Measurements from ENCODE around the gene PTH2. TPM values are rescaled to one million over a fixed set of nuclear protein-coding genes. Genes with fewer than 3 reads are reported as not detected.

PTH2 gene
- total and polyA plus RNA-seq, 2 of the 8 experiments (the other 6 are each of a cell fraction or from before 2014, with no cell fraction given), result not detected

GRCh38 chr19:49407079-49407478, 16.2 kb downstream of the PTH2 start:
- no peaks in the 10 kb centered on the region for H3K23me2 ChIP-seq (ENCODE audit: low read depth, low read length)
- H3K56ac ChIP-seq (replicated peaks; ENCODE audit: insufficient read length, low read depth, low read length), result no peak overlapping the region
- no peaks in the 10 kb centered on the region for H4K20me1 ChIP-seq (replicated peaks in 1 of 2; ENCODE audit: control insufficient read depth in 1 of 2, insufficient read depth in 2 of 2, low read length in 2 of 2)
- no peaks in the 10 kb centered on the region for H3K27me3 ChIP-seq (replicated peaks in 1 of 4; ENCODE audit: control insufficient read depth in 3 of 4, extremely low read depth in 1 of 4, insufficient read depth in 3 of 4, low read length in 3 of 4)
- H3K4me2 ChIP-seq (ENCODE audit: insufficient read depth in 1 of 2, low read depth in 2 of 2, low read length in 2 of 2), result no peak overlapping the region
- 0 out of 2 replicates have a peak overlapping the region, but pooled peaks have one; percentile 15 for H2BK20ac ChIP-seq (ENCODE audit: low read length)
- H3K9ac ChIP-seq (replicated peaks in 1 of 4; ENCODE audit: extremely low read depth in 1 of 4, low read depth in 3 of 4, low read length in 3 of 4), result no peak overlapping the region
- H3K4ac ChIP-seq (replicated peaks; ENCODE audit: insufficient read length, low read depth, low read length), result no peak overlapping the region
- no peak overlapping the region for H4K91ac ChIP-seq (replicated peaks; ENCODE audit: insufficient read length, low read length)
- no peaks in the 10 kb centered on the region for H3K9me3 ChIP-seq (ENCODE audit: insufficient read depth in 2 of 2, low read depth in 1 of 2, low read length in 1 of 2)
- H3K18ac ChIP-seq (ENCODE audit: extremely low read depth, low read length), result no peak overlapping the region
- ChIA-PET CTCF (ENCODE audit: partially characterized antibody) (interaction anchor here (1.1 to 2.3 kb wide), 8 partner anchors 9 to 26 kb away, joined by 3 to 24 read pairs (median 5); partner anchors contain the start of gene GFY), POLR2A (ENCODE audit: partially characterized antibody) (interaction anchor here (0.8 to 2.2 kb wide), 3 partner anchors 9 to 14 kb away, joined by 5 to 9 read pairs (median 8); no protein-coding TSS in a partner anchor)
- no peak for FAIRE-seq
- no peak overlapping the region for H2BK15ac ChIP-seq (ENCODE audit: low read length)
- no peak overlapping the region for H3K27ac ChIP-seq (ENCODE audit: low read depth, low read length)
- H3K79me1 ChIP-seq (ENCODE audit: low read depth, low read length), result no peaks in the 10 kb centered on the region
- no peak overlapping the region for H2BK120ac ChIP-seq (replicated peaks; ENCODE audit: low read depth, low read length)
- no peak overlapping the region for H2AK5ac ChIP-seq (ENCODE audit: low read depth, low read length)
- WGBS, 2 experiments (ENCODE audit: extremely low coverage in 1 of 2, insufficient coverage in 1 of 2, insufficient read length in 1 of 2, insufficient replicate concordance in 2 of 2, low coverage in 1 of 2, low lambda C conversion rate in 2 of 2, missing lambda C conversion rate in 1 of 2), result 91% methylated on average over 4 of the region's 7 CpGs; no CpG with 5 or more reads in 1 of the 2 experiments
- no peak overlapping the region for H2AFZ ChIP-seq (ENCODE audit: low read length)
- TF ChIP-seq JUND (IDR thresholded peaks at IDR 0.05; ENCODE audit: low read length) (no peak), SAP30 (IDR thresholded peaks at IDR 0.05; ENCODE audit: insufficient read depth, insufficient replicate concordance, low read length) (no peak), ATF3 (IDR thresholded peaks at IDR 0.05; ENCODE audit: insufficient read depth, low read depth, low read length) (no peak), POU5F1 (IDR thresholded peaks at IDR 0.05; ENCODE audit: low read depth, low read length) (no peak), EP300 (IDR thresholded peaks at IDR 0.05; ENCODE audit: borderline replicate concordance in 1 of 2, low read depth in 2 of 2, low read length in 2 of 2) (no peak), EGR1 (IDR thresholded peaks at IDR 0.05; ENCODE audit: borderline replicate concordance, low read depth, low read length) (no peak), CBX8 (IDR thresholded peaks at IDR 0.05; ENCODE audit: borderline replicate concordance, low read depth, low read length) (no peak), BACH1 (IDR thresholded peaks at IDR 0.05; ENCODE audit: low read length) (no peak), POLR2AphosphoS5 (IDR thresholded peaks at IDR 0.05; ENCODE audit: low read depth, low read length) (no peak), EZH2 (IDR thresholded peaks at IDR 0.05; ENCODE audit: low read depth, low read length, severe bottlenecking) (no peak), CBX5 (IDR thresholded peaks at IDR 0.05; ENCODE audit: low read depth, low read length) (no peak), YY1 (IDR thresholded peaks at IDR 0.05; ENCODE audit: low read depth, low read length) (no peak), SRF (IDR thresholded peaks at IDR 0.05; ENCODE audit: low read depth, low read length) (no peak), MAX (IDR thresholded peaks at IDR 0.05) (no peak)
- no peak overlapping the region for H3K23ac ChIP-seq (ENCODE audit: insufficient read length)
- no peaks in the 10 kb centered on the region for H3K79me2 ChIP-seq (ENCODE audit: control insufficient read depth in 1 of 2, insufficient read depth in 2 of 2, low read length in 2 of 2)
- H3K4me3 ChIP-seq (ENCODE audit: extremely low read depth in 1 of 4, insufficient read depth in 2 of 4, low read depth in 3 of 4, low read length in 4 of 4), result no peak overlapping the region
- H2BK12ac ChIP-seq (ENCODE audit: low read depth, low read length), result no peak overlapping the region
- no peak overlapping the region for H2BK5ac ChIP-seq (ENCODE audit: low read depth, low read length)
- no peaks in the 10 kb centered on the region for H3K36me3 ChIP-seq (ENCODE audit: control insufficient read depth in 2 of 4, insufficient read depth in 4 of 4, low read length in 3 of 4)
- no peak overlapping the region for H3K14ac ChIP-seq (ENCODE audit: insufficient read length)
- H4K8ac ChIP-seq (ENCODE audit: extremely low read depth, insufficient read depth, low read length), result no peak overlapping the region
- DNase-seq (ENCODE audit: low read depth in 1 of 2, low spot score in 2 of 2), result no peak
- peaks cover 5 to 18% (median 11%) of the 10 kb centered on the region in 4 experiments for H3K4me1 ChIP-seq (replicated peaks in 1 of 4; ENCODE audit: control insufficient read depth in 3 of 4, insufficient read depth in 4 of 4, low read length in 3 of 4)
- H4K5ac ChIP-seq (ENCODE audit: insufficient read length, low read depth, low read length), result no peak overlapping the region
